Adrenal gland (tissue), 12 donors: ENCODE data around the gene EXOC3L4. TPM values are rescaled to one million over a fixed set of nuclear protein-coding genes. Genes with fewer than 3 reads are reported as not detected.

Experiments used
- DNase-seq, 7 donors: peaks; one replicate each; pipeline ENCODE4 v3.0.0-alpha.2; 2019 to 2020
- H3K27ac ChIP-seq, 5 donors: fragments of 200-600 bp; sonication (generic) in 4 of 5; 1 replicate in 3 of 5; 2 replicates in 2 of 5; pipeline versions ENCODE4 v1.5.1 to v1.8.0; 2016 to 2020; ENCODE audit warnings: mild to moderate bottlenecking in 1 of 5
- H3K27me3 ChIP-seq: fragments of 200-600 bp; 2 replicates; pipeline ENCODE4 v1.8.0; 2021
- H3K36me3 ChIP-seq, 2 donors: fragments of 200-600 bp; replicated peaks in 1 of 2; 1 replicate in 1 of 2; 2 replicates in 1 of 2; pipeline versions ENCODE4 v1.5.1 to v1.8.0; 2018 to 2022
- H3K4me1 ChIP-seq, 2 donors: fragments of 200-600 bp; replicated peaks in 1 of 2; 1 replicate in 1 of 2; 2 replicates in 1 of 2; pipeline versions ENCODE4 v1.5.1 to v1.8.0; 2018 to 2021
- H3K4me3 ChIP-seq, 4 donors: fragments of 200-600 bp; sonication (generic) in 3 of 4; one replicate each; pipeline ENCODE4 v1.5.1; 2016 to 2018
- H3K9me3 ChIP-seq, 3 donors: fragments of 200-600 bp; sonication (generic) in 1 of 3; replicated peaks in 1 of 3; 1 replicate in 2 of 3; 2 replicates in 1 of 3; pipeline versions ENCODE4 v1.5.1 to v1.8.0; 2016 to 2021
- POLR2A ChIP-seq, 2 donors: fragments of 450-650 bp; IDR thresholded peaks; one replicate each; pipeline ENCODE4 v1.6.1; 2017; ENCODE audit warnings: antibody characterized with exemption in 2 of 2, mild to moderate bottlenecking in 2 of 2, moderate library complexity in 1 of 2
- WGBS, 4 donors: extraction: QIAGEN DNeasy Blood & Tissue Kit in 2 of 4; methylation state at CpG; one replicate each; pipeline versions ENCODE4 v1.1.5 to v1.1.7; 2013 to 2017; 5-methylcytosine and 5-hydroxymethylcytosine counted together
- intact Hi-C, 2 donors: fragments of 100-400 bp; cut with DNase I; formaldehyde crosslinking; loops; one replicate each; pipeline versions ENCODE4 v1.14.1 to v1.15.0; 2022 to 2023
- polyA plus RNA-seq, 3 donors: library from polyadenylated mRNA; stranded (reverse); fragments of 200-250 nt in 2 of 3; fragments of 350-450 nt in 1 of 3; fragmentation: Illumina TruSeq in 1 of 3; extraction: RNeasy Lipid Tissue Mini Kit (QIAGEN cat#74804) in 1 of 3; gene quantifications; one replicate each; pipeline ENCODE4 v1.2.3, GENCODE V29; 2013 to 2014
- total RNA-seq, 9 donors: library from RNA; depleted of rRNA in 4 of 9; stranded (reverse); fragments of >200 nt in 4 of 9; fragments of 120-200 nt in 1 of 9; fragmentation: NEBNext Ultra II Directional in 1 of 9; extraction: Animal tissue kit (Norgen Biotek cat#: 25700) in 1 of 9; gene quantifications; one replicate each; pipeline versions ENCODE4 v1.1.0 to v1.2.4, GENCODE V29; 2013 to 2023
- TF ChIP-seq, protein P1 (sequence below), 6 experiments: fragments of 450-650 bp in 4 of 6; fragments of 200-600 bp in 2 of 6; sonication (generic) in 1 of 6; IDR thresholded peaks; 1 replicate in 5 of 6; 2 replicates in 1 of 6; pipeline versions ENCODE4 v1.5.1 to v1.8.0; 2016 to 2021; ENCODE audit warnings: antibody characterized with exemption in 6 of 6, mild to moderate bottlenecking in 2 of 6, moderate library complexity in 1 of 6
- donor health status: healthy with polysubstance abuse.
- donor health status: Bipolar disorder and iron deficiency.
- donor health status: DM: yes; HTN: yes; CAD: no.
- donor health status: DM: no; HTN: no; CAD: no.
- donor health status: DM: no; HTN: no; CAD: no.
- donor health status: DM: yes; HTN: yes; CAD: no.

The EXOC3L4 gene
- total and polyA plus RNA-seq, 12 donors: 0.12 to 4.3 (median 1.6) TPM; not detected in 1

DNA sequence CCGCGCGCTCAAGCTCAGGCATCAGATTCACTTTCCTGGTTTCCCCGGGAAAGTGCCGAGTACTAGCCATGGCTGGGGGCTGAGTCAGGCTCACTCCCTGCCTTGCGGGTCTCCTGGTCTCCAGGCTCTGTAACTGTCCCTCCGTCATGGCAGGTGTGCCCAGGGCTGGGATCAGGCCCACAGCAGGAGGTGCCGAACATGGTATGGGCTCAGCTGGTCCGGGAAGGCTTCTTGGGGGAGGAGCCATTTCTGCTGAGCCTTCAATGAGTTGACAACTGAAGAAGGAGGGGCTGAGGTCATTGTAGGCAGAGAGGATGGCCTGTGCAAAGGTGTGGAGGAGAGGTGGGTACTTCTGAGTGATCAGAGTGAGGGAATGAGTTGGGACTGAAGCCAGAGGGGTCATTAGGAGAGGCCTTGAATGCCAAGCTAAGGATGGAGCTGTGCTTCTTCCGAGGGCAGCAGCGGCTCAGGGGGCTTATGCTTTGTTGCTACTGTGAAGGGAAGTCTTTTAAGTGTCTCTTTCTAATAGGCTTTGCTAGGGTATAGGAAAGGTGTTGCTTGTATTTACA is 769 bp downstream of the EXOC3L4 start:
- WGBS, 4 donors: 92 to 97% (median 96%) methylated on average over 9 to 11 of the region's 11 CpGs
- TF ChIP-seq POLR2A (IDR thresholded peaks at IDR 0.05): no peak
- TF ChIP-seq, protein P1, sequence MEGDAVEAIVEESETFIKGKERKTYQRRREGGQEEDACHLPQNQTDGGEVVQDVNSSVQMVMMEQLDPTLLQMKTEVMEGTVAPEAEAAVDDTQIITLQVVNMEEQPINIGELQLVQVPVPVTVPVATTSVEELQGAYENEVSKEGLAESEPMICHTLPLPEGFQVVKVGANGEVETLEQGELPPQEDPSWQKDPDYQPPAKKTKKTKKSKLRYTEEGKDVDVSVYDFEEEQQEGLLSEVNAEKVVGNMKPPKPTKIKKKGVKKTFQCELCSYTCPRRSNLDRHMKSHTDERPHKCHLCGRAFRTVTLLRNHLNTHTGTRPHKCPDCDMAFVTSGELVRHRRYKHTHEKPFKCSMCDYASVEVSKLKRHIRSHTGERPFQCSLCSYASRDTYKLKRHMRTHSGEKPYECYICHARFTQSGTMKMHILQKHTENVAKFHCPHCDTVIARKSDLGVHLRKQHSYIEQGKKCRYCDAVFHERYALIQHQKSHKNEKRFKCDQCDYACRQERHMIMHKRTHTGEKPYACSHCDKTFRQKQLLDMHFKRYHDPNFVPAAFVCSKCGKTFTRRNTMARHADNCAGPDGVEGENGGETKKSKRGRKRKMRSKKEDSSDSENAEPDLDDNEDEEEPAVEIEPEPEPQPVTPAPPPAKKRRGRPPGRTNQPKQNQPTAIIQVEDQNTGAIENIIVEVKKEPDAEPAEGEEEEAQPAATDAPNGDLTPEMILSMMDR (IDR thresholded peaks at IDR 0.05): no peak

DNA sequence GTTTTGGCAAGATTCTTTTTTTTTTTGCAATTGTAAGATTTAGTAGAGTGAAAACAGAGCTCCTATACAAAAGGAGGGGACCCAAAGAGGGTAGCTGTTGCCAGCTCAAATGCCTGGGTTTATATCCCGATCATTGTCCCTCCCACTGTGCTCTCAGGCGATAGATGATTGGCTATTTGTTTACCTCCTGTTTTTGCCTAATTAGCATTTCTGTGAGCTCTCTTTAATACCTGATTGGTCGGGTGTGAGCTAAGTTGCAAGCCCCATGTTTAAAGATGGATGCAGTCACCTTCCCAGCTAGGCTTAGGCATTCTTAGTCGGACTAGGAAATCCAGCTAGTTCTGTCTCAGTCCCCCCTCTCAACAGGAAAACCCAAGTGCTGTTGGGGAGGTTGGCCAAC is 1.9 kb downstream of the EXOC3L4 start:
- 75 to 80% (median 78%) methylated on average over 3 to 4 of the region's 4 CpGs for WGBS, 4 donors
- Histone ChIP-seq H3K27me3 (no peaks in the 10 kb centered on the region), H3K36me3 (no peaks in the 10 kb centered on the region), H3K4me1 (peaks cover 0 to 4% of the 10 kb centered on the region in 2 donors), H3K9me3 (no peaks in the 10 kb centered on the region), H3K27ac (no peak overlapping the region), H3K4me3 (no peak overlapping the region)
- no peak for DNase-seq
- no peak for TF ChIP-seq POLR2A (IDR thresholded peaks at IDR 0.05)
- TF ChIP-seq, protein P1 (IDR thresholded peaks at IDR 0.05): no peak
- intact Hi-C loops: no loop called here

More for the DNA sequence above, 769 bp downstream of the EXOC3L4 start:
- Histone ChIP-seq H3K27me3 (no peaks in the 10 kb centered on the region), H3K4me3 (no peak overlapping the region), H3K27ac (peak overlapping the region in 1 of 5 donors; percentile 78), H3K9me3 (no peaks in the 10 kb centered on the region), H3K36me3 (no peaks in the 10 kb centered on the region), H3K4me1 (peaks cover 0 to 9% of the 10 kb centered on the region in 2 donors)
- intact Hi-C loops: no loop called here
- DNase-seq: no peak

- intact Hi-C loops: no loop called here
- H3K27me3 ChIP-seq: peaks cover under 1% of the 10 kb centered on the region
- TF ChIP-seq POLR2A (IDR thresholded peaks at IDR 0.05): no peak
- TF ChIP-seq, protein P1 (IDR thresholded peaks at IDR 0.05): no peak
- H3K4me3 ChIP-seq: no peak overlapping the region
- WGBS, 4 donors: 85 to 89% (median 86%) methylated on average over 23 to 26 of the region's 26 CpGs
- DNase-seq: no peak
- H3K27ac ChIP-seq: no peak overlapping the region
- H3K9me3 ChIP-seq: no peaks in the 10 kb centered on the region
- H3K4me1 ChIP-seq: no peaks in the 10 kb centered on the region
- H3K36me3 ChIP-seq: no peaks in the 10 kb centered on the region
Measured at GRCh38 chr14:103097244-103097993, 2.9 kb downstream of the EXOC3L4 start.

- peaks cover 7% of the 10 kb centered on the region for H3K27me3 ChIP-seq
Measured at GRCh38 chr14:103097994-103098957, 3.8 kb downstream of the EXOC3L4 start.

More at GRCh38 chr14:103097994-103098957, 3.8 kb downstream of the EXOC3L4 start:
- H3K4me1 ChIP-seq: peaks cover 0 to 3% of the 10 kb centered on the region in 2 donors
- WGBS, 4 donors: 71 to 76% (median 74%) methylated on average over 22 to 31 of the region's 31 CpGs
- no peak for DNase-seq
- intact Hi-C loops: no loop called here
- no peaks in the 10 kb centered on the region for H3K9me3 ChIP-seq
- no peak overlapping the region for H3K27ac ChIP-seq
- H3K4me3 ChIP-seq: no peak overlapping the region
- no peaks in the 10 kb centered on the region for H3K36me3 ChIP-seq
- TF ChIP-seq, protein P1 (IDR thresholded peaks at IDR 0.05): no peak
- TF ChIP-seq POLR2A (IDR thresholded peaks at IDR 0.05): no peak
